GM12873 (cell line): ENCODE measurements around the gene HES3.

Experiments used
- TF ChIP-seq, protein P1 (sequence below): IDR thresholded peaks from 2 replicates; pipeline ENCODE4 v1.5.1; 2012; ENCODE audit warnings: low read depth, mild to moderate bottlenecking, moderate library complexity, low read length, control low read depth; ENCODE audit not compliant: insufficient read depth; ENCODE audit errors: missing control alignments

Gene HES3

DNA sequence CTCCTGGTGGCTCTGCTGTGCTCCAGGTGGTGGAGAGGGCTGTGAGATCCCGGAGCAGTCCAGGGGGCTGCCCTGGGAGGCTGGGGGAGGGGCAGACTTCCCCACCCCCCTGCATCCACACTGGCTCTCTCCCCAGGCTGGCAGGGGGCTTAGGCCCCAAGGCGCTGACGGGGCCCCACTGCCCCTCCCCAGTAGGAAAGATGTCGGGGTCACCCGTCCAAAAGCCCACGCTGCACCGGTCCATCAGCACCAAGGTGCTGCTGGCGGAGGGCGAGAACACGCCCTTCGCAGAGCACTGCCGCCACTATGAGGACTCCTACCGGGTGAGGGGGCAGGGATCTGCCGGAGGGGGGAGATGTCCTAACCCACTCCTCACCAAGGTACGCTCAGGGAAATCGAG is 32.2 kb upstream of the HES3 start:
- TF ChIP-seq, protein P1, sequence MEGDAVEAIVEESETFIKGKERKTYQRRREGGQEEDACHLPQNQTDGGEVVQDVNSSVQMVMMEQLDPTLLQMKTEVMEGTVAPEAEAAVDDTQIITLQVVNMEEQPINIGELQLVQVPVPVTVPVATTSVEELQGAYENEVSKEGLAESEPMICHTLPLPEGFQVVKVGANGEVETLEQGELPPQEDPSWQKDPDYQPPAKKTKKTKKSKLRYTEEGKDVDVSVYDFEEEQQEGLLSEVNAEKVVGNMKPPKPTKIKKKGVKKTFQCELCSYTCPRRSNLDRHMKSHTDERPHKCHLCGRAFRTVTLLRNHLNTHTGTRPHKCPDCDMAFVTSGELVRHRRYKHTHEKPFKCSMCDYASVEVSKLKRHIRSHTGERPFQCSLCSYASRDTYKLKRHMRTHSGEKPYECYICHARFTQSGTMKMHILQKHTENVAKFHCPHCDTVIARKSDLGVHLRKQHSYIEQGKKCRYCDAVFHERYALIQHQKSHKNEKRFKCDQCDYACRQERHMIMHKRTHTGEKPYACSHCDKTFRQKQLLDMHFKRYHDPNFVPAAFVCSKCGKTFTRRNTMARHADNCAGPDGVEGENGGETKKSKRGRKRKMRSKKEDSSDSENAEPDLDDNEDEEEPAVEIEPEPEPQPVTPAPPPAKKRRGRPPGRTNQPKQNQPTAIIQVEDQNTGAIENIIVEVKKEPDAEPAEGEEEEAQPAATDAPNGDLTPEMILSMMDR: no peak

DNA sequence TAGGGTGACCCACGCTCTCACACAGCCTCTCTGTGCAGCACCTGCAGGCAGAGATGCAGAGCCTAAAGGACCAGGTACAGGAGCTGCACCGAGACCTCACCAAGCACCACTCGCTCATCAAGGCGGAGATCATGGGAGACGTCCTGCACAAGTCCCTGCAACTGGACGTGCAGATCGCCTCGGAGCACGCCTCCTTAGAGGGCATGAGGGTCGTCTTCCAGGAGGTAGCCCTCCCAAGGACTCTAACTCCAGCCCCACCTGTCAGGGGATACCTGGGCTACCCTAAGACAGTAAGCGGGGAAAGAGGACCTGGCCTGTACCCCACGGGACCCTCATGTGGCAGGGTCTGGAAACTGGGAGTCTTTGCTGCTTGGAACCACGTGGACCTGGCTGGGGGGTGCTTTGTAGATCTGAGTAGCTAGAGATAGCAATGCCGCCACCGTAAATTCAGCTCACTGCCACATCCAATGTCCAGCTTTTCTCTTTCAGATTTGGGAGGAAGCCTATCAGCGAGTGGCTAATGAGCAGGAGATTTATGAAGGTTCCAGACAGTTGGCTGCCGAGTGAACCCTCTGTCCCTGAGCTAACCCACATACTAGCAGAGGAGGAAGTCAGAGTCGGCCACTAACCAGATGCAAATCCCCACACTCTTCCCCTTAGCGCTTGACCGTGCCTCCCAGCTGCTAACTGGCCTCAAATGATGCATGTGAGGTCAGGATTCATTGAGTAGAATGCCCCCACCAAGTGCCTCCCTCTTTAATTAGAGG is 31.6 kb upstream of the HES3 start:
- TF ChIP-seq, protein P1: no peak

DNA sequence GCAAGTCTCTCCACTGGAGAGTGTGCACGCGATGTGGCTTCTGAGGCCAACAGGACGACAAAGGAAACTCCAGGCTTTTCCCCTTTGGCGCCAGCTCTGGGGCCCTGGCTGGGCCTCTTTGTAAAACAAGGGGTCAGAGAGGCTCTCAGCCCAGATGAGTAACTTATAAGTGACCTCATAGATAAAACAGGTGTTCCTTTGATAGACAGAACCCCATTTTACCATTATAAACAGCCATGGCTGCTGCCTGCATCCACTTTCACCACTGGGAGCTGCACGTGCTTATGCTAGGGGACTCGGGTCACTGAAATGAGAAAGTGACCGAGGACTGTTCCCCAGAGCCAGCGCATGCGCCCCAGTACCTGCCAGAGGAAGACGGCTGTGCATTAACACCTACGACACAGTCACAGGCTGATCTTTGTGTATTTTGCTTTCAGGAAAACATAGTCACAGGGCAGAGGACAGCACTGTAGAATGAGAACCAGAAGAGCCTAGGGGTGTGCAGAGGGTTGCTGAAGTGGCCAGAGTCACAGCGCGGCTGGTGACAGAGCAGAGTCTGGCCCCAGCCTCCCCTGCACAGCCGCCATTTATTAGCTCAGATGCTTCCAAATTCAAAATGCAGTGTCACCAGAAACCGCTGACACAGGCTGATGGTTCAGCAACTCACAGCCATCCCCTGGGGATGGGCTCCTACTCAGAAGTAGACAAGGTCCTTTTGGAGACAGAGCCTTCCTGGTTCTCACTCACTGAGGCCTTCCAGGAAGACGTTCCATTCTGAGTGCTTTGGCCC is 25.4 kb upstream of the HES3 start:
- TF ChIP-seq, protein P1: no peak

- TF ChIP-seq, protein P1: no peak
These were observed 23.7 kb upstream of the HES3 start for GRCh38 chr1:6220236-6220635.

- TF ChIP-seq, protein P1: no peak
These were observed 22.7 kb upstream of the HES3 start for GRCh38 chr1:6221210-6221784.

- TF ChIP-seq, protein P1: no peak
These were observed 21.3 kb upstream of the HES3 start for GRCh38 chr1:6222636-6223035.

- TF ChIP-seq, protein P1: no peak
These were observed 20.4 kb upstream of the HES3 start for GRCh38 chr1:6223617-6224016.
